Measurements from ENCODE around the gene IGLL5.
"Not testable (repeated sequence)": the region's sequence is repeated elsewhere in the genome, so short reads cannot be mapped to it uniquely, and the experiment has no call there.

GRCh38 chr22:22904736-22905135 is 17.1 kb downstream of the IGLL5 start:
- TF ChIP-seq CTCF, POLR2A, POLR2AphosphoS5 (IDR thresholded peaks at IDR 0.05): not testable (repeated sequence)
